ENCODE results near the gene GPR107.
A peak's percentile ranks its signal among the peaks of the same experiment; 100 is the strongest.

The GPR107 gene

DNA sequence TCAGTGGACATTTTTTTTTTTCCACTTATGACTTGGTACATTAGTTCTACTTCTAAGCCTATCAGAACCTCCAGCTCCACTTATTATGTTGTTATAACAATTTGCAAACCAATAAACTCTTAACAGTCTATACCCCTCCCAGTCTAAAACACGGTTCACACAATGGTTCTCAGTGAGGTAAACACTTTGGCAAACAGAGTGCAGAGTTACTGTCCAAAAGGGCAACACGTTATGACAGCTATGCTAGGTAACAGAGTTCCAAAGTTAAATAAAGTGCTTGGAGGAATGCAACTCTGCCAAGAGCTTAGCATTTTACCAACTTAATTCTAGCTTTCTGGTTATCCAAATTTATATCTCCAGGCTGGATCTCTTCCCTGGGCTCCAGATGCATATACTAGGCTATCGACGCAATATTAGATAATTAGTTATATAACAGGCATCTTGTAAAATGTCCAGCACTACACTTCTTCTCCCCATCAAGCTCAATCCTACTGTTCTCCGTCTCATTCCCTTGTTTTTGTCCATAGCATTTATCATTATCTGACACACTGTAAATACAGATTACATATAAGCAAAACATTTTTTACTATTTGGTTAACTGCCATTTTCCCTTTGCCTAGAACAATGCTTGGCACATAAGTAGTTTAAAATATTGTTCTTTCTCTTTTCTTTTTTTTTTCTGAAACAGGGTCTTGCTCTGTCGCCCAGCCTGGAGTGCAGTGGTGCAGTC, 25.0 kb upstream of the GPR107 start:
- no peak for DNase-seq

- no peak for DNase-seq
Measured at GRCh38 chr9:130029223-130029973, 24.3 kb upstream of the GPR107 start.

DNA sequence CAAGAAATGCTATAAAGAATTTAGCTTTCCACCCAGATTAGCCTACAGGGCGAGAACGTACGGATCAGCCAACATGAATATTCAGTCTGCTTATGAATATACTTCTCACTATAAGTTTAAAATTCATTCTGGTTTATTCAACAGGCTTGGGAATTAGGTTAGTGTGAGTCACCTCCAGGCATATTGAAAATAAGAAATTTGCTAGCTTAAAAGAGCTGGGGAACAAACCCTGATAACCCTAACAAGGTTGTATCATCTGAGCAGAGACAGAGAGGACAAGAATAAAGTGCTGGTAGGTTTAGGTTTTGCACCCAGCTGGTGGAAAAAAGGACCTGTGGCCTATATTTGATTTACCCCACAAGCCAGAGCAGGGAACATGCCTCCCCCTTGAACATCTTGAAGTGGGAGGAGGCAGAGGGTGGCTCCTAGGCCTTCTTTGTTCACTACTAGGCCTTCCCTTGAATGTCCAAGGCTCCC, 23.0 kb upstream of the GPR107 start:
- DNase-seq, result no peak

GRCh38 chr9:130034570-130034969, 19.1 kb upstream of the GPR107 start:
- DNase-seq, result no peak

- DNase-seq, result no peak
Measured at GRCh38 chr9:130036099-130036498, 17.6 kb upstream of the GPR107 start.

- no peak for DNase-seq
Measured at GRCh38 chr9:130039528-130040147, 14.1 kb upstream of the GPR107 start.

GRCh38 chr9:130040984-130041647, 12.6 kb upstream of the GPR107 start:
- no peak for DNase-seq

GRCh38 chr9:130041648-130042405, 11.9 kb upstream of the GPR107 start:
- DNase-seq, result no peak

DNA sequence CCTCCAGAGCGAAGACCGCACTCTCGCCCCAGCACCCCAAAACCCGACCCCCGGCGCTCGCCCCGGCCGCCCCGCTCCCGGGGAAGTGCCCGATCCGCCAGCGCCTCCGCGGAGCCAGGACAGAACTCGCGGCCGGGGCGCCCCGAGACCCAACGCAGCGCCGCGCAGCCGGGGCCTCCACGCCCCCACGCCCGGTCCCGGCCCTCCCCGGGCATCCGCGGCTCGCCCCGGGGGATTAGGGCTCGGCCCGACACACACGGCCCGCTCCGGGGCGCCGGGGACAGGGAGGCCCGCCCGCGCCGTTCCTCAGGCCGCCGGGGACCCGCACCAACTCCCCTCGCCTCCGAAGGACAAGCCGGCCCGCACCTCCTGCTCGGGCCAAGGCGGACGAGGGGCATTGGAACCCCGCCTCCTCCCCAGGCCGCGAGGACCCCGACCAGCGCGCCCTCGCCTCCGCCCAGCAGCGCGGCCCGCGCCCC, 11.3 kb upstream of the GPR107 start:
- DNase-seq, result no peak

DNA sequence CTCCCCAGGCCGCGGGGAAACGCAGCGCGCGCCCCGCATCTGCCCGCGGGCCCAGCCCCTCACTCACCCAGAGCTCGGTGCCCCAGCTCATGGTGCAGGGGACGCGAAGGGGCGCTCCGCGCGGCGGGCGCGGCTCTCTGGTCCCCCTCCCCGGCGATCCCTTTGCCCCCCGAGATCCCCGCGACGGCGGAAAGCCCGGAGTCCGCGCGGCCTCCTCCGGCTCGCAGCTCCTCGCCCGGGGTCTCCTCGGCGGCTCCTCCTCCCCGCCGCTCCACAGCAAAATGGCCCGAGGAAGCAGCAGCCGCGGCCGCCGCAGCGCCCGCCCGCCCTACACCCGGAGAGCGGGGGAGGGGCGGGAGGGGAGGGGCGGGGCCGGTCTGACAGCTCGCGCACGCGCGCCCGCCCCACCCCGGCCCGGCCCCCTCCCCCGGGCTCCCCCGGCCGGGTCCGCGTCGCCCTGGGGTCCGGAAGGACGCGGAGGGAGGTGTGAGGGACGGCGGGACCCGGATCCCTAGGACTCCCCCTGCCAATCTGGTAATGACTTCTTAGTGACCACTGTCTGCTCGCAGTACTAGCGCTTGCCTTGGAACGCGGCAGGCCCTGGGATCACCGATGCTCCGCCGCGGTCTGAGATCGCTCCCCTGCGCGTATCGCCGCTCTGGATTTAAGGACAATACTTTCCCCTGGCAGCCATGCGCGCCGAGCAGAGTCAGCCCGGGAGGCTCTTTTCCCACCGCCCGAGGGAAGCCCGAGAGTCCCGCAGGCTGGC, 10.6 kb upstream of the GPR107 start, which contains the start of gene FNBP1:
Gene FNBP1, minus strand, starts transcription at position 305 of the 769 bp plus-strand sequence. Its CDS starts 214 bp downstream, at position 91.
- peak; percentile 76 for DNase-seq

DNA sequence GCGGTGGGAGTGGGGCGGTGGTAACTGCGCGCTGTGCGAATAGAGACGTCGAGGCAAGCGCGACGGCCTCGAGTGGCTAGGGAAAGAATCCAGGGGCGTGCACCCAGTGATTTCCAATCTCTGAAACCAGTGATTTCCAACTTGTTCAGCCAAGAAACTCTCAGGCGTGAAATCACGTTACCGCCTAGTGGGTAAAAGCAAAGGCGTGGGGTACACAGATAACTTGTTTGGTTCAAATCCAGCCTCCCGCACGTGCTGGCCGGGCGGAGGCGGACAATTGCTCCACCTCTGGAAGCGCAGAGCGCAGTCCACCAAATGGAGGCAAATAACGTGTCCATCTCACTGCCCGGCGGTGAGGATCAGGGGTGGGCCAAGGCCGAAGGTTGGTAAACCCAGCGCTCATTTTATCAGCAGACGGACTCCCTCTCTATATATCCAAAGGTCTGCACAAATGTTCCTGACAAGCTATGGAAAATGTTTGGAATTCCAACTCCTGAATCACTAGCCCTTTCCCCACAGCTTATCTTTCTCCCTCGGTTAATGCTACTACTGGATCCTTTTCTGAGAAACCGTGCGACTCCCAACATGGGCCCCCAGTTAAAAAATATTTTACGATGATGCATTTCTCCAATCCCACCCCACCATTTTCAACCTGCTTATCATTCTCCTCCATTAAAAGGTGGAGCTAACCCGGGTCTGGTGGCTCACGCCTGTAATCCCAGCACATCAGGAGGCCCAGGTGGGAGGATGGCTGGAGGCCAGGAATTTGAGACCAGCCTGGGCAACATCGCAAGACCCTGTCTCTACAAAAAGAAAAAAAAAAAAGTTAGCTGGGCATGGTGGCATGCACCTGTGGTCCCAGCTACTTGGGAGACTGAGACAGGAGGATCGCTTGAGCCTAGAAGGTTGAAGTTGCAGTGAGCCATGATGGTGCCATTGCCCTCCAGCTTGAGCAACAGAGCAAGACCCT, 9.8 kb upstream of the GPR107 start:
- DNase-seq, result no peak

DNA sequence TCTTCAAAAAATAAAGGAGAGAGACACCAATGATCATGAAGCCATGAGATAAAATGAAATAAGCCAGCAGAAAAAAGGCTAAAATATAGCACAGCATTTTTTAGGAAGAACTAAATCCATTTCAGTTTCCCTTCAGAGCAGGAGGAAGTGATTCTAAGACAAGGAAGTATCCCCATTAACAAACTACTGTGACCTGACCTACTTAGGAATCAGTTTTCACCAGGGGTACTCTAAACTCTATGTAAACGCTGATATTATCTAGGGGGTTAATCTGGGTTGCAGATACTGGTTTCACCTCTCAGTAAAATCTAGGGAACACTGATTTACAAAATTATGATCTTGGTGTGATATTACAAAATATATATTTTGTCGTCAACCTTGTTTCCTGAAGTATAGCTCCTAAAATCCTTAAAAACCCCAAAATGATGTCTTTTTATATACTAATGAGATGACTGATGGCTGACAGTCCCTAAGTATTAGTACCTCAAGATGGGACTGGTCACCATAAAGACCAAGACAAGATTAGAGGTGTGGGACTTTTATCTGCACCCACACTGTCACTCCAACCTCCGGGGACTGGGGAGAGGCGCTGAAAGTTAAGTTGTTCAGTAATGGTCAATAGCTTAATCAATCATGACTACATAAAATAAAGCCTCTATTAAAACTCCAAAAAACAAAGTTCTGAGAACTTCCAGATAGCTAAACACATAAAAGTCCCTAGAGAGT, 7.8 kb upstream of the GPR107 start:
- DNase-seq, result no peak

GRCh38 chr9:130049431-130050210, 4.1 kb upstream of the GPR107 start:
- no peak for DNase-seq

DNA sequence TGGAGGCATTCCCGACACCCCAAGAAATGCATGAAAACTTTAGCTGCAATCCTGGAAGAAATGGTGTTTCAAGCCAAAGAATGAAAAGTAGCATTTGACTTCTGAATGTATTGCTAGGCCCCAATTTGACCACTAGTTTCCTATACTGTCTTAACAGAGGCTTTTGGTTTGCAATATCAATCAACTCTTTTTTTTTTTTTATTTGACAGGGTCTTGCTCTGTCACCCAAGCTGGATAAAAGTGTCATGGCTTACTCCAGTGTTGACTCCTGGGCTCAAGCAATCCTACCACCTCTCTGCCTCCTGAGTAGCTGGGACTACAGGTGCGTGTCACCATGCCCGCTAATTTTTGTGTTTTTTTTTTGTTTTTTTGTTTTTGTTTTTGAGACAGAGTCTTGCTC, 3.2 kb upstream of the GPR107 start:
- no peak for DNase-seq

DNA sequence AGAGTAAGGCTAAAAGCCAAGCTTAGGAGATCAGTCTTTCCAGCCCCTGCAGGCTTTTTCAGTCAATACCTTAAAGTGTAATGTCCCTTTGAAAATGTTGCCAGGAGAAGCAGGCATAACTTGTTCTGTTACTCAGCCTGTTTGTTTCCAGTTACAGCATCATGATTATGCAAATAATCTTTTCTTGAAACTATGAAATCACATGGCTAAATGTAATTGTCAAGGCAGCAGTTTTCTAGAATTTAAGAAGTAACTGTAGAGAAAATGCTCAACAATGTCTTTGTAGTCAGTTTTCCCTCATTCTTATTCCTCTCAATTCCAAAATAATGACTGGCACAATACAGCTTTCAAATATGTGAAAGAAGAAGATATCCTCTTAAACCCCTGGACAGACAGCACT, 1.9 kb upstream of the GPR107 start:
- DNase-seq, result no peak

DNA sequence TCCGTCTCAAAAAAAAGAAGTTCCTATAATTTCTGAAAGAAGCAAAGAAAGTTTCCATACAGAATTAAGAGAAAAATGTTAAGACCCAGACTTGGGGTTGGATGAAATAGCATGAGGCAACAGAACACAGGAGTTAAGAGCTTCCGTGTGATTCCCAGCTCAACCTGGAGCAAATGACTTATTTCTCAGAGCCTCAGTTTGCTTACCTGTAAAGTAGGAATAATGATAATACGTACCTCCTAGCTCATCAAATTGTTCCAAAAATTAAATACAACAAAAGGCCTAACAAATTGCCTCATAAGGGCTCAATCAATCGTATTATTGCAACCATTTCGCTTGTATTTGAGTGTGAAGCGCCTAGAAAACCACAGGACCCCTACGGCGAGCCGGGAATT, 600 bp upstream of the GPR107 start:
- no peak for DNase-seq

- no peak for DNase-seq
Measured at GRCh38 chr9:130054325-130054786, 650 bp downstream of the GPR107 start.

DNA sequence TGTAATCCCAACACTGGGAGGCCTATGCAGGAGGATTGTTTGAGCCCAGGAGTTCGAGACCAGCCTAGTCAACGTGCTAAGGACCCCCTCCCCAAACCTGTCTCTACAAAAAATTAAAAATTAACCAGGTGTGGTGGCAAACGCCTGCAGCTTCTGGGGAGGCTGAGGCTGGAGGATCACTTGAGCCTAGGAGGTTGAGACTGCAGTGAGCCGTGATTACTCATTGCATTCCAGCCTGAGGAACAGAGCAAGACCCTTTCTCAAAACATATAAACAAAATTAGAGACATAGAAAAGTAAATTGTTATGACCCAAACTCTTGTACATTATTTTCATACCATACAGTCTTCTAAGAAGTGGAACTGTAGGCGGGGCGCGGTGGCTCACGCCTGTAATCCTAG, 1.1 kb downstream of the GPR107 start:
- no peak for DNase-seq

- DNase-seq, result no peak
Measured at GRCh38 chr9:130058154-130058553, 4.4 kb downstream of the GPR107 start.

All from activated gamma-delta T cell treated with Interleukin-2 at 50 U/mL for 16 hours (primary cell).